GM18870 (cell line): ENCODE measurements around the gene PRKCZ.

ENCODE experiments used
- ATAC-seq: cut with Tn5 transposase; IDR thresholded peaks from one replicate; pipeline ENCODE4 v1.9.1; 2021; ENCODE audit warnings: moderate library complexity; ENCODE audit not compliant: unreplicated experiment

PRKCZ gene

GRCh38 chr1:2049718-2050431 lies at the start of gene PRKCZ:
Gene PRKCZ, plus strand, starts transcription at chr1:2050411. Its CDS starts 220 bp downstream, at chr1:2050631.
- ATAC-seq, result no peak

- ATAC-seq, result no peak
These were observed 49.8 kb upstream of the PRKCZ start for GRCh38 chr1:2000432-2000831.

DNA sequence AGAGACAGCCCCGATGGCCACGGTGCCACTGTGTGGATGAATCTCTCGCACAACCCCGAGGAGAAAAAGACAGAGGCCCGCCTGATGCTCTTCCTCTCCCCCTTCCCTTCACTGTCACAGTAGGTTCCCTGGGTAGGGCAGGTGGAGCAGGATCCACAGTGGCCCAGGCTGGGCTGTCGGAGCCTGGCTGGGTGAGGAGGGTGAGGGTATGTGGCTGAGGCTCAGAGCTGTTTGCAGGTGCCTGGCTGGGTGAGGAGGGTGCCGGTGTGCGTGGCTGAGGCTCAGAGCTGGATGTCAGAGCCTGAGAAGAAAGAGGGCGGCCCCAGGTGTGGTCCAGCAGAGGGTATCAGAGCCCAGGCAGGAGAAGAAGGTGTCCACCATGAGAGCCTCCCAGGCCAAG lies 49.4 kb upstream of the PRKCZ start:
- ATAC-seq, result no peak

GRCh38 chr1:2001773-2002411 lies 48.3 kb upstream of the PRKCZ start:
- ATAC-seq, result no peak

DNA sequence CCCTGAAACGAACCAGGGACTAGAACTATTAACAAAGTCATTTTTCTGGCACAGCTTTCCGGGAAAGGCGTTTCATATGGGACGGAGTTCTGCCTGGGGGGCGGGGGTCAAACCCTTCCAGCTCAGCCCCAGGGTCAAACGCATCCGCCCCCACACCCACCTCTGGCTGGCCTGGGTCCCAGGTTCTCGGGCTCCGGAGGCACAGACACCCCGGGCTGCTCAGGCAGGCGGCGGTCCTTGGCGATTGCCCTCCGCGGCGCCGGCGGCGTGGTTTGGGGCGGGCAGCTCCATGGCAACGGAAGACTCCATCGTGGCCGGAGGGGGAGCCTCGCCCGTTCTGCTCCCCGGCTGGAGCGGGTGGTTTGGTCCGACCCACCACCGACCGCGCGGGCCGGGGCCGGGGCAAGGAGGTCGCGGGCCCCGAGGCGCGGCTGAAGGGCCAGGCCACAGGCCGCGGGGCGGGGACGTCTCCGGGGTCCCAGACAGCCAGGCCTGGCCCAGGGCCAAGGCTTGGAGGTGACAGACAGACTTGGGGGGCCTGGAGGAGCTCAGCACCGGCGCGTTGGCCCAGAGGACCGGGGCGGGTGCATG lies 46.6 kb upstream of the PRKCZ start, which contains the start of gene CFAP74:
TSS of gene CFAP74 (minus strand) at position 246 of the 591 bp plus-strand sequence. CDS start 12,830 bp downstream, outside the sequence.
- no peak for ATAC-seq

- ATAC-seq, result no peak
These were observed 45.4 kb upstream of the PRKCZ start for GRCh38 chr1:2004856-2005255.

DNA sequence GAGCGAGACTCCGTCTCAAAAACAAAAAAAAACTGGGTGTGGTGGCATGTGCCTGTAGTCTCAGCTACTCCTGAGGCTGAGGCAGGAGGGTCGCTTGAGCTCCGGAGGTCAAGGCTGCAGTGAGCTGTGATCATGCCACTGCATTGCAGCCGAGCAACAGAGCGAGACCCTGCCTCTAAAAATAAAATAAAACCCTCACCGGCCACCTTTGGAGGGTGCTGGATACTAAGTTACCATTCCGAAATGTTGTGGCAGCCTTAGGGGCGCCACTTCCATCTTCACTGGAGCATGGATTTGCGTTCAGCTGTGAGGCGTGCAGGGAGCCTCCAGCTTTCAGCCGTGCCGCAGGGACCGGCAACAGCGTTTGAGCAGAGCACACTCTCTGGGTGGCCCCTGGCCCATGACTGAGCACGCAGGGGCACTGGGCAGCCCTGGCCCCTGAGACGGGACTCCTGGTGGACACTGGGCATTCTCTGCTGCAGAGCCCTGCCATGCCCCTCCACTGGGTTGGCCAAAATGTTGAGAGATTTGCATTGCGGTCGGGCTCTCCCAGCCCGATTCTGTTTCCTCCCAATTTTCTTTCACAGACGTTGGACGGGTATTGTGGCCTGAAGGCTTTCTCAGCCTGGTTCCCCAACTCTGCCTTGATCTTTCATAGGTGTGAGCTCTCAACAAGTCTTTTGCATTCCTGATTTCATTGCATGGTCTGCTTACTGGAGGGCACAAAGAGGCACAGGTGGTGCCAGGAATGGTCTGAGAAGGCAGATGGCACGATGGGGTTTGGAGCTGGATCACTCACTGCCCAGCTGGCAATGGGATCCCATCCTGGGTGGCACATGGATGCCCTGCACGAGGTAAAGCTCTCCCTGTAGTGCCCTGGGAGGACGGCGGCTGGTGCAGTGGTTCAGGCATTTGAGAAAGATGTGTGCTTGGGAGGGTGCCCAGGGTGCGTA lies 40.8 kb upstream of the PRKCZ start:
- no peak for ATAC-seq

GRCh38 chr1:2014181-2014580 lies 36.0 kb upstream of the PRKCZ start:
- no peak for ATAC-seq

DNA sequence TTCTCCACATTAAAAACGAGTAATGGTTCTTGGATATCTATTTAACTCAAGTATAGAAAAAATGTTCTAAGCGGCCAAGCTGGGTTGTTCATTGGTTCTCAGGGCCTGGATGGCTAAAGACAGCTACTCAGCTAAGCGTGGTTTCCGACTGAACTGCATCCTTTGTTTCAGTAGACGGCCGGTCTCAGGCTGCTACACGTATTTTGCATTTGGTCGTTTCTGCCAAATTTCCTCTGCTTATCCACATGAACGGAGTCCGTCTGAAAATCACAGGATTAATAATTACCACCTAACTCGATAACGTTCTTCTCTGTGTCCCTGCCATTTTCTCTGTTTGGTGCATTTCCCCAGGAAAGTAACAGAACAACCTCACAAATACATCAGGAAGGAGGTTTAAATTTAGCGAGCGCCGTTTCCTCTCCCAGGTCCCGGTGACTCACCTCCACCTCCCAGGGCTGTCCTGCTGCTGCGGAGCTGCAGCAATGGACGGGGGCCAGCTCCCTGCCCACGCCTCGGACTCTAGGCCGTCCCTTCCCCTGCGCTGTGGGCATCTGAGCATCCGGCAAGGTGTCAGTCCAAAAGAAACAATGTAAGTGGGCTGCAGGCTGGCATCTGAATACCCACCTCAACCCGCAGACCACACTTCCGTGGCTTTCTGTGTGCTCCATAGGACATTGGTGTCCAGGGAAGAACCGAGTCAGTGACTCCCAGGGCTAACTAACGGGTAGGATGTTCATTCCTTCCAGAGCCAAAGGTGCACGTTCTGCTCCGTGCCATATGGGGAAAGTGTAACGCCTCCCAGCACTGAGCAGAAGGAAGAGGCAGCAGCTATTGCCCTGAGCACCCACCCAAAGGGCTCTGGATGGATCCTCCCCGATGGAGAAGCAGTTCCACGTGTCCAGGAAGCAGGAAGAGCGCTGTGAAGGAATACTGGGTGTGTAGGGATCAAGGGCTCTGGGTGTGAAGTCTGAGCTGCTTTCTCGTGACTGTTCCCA lies 35.2 kb upstream of the PRKCZ start:
- ATAC-seq, result no peak

GRCh38 chr1:2016123-2016522 lies 34.1 kb upstream of the PRKCZ start:
- ATAC-seq, result no peak

DNA sequence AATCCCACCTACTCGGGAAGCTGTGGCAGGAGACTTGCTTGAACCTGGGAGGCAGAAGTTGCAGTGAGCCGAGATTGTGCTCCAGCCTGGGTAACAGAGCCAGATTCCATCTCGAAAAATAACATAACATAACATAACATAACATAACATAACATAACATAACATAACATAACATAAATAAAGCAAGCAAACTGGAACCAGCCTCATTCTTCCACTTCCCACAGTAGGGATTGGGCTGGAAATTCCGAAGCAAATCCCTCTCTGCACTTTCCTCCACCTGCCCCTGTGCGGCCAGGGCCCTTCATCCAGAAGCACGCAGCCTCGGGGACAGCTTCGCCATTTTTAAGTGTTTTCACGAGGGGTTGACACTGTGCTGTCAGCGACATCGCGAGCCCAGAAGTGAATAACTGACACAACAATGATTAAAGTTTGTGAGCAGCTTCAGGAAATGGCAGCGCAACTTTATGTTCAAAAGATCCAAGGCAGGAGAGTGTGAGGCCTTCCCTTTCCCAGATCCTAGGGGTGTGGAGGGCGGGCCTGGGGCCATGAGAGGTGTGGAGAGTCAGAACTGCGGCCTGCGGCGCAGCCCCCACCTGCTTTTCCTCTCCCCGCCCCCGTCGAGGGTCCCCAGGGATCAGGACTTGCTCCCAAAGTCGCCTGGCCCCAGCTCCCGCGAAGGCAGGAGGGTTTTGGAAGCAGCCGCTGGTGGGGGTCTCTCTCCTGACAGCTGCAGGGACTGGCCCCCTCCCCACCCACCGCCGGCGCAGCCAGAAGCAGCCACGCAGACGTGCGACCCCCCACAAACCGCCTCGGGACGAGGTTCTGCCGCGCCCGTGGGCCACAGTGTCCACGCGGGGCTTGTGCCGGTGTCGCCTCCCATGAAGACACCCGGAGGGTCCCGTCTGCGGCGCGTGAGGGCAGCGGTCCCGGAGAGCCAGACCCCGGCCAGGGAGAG lies 31.7 kb upstream of the PRKCZ start:
- ATAC-seq, result no peak

GRCh38 chr1:2019172-2019543 lies 31.1 kb upstream of the PRKCZ start, which contains the start of gene GABRD:
Gene GABRD, plus strand, starts transcription at chr1:2019345. Its CDS starts 79 bp downstream, at chr1:2019424.
- ATAC-seq, result no peak

GRCh38 chr1:2019571-2020309 lies 30.5 kb upstream of the PRKCZ start:
- ATAC-seq, result no peak

GRCh38 chr1:2020310-2020655 lies 29.9 kb upstream of the PRKCZ start:
- ATAC-seq, result no peak

DNA sequence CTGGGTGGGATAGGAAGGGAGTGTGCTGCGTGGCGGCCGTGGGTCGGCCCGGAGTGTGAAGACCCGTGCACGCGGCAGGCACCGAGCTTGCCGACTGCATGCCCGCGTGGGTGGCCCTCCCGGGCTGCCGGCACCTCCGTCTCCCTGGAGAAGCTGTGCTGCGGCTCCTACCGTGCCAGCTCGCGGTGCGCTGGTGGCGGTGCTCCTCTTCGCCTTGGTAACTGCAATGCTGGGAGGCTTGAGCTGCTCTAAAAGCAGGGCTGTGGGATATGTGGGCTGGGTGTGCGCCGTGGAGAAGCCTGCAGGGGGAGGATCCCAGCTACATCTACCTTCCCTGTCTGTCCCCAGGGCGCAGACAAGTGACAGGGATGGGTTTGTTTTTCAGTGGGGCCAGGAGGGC lies 28.7 kb upstream of the PRKCZ start:
- no peak for ATAC-seq

DNA sequence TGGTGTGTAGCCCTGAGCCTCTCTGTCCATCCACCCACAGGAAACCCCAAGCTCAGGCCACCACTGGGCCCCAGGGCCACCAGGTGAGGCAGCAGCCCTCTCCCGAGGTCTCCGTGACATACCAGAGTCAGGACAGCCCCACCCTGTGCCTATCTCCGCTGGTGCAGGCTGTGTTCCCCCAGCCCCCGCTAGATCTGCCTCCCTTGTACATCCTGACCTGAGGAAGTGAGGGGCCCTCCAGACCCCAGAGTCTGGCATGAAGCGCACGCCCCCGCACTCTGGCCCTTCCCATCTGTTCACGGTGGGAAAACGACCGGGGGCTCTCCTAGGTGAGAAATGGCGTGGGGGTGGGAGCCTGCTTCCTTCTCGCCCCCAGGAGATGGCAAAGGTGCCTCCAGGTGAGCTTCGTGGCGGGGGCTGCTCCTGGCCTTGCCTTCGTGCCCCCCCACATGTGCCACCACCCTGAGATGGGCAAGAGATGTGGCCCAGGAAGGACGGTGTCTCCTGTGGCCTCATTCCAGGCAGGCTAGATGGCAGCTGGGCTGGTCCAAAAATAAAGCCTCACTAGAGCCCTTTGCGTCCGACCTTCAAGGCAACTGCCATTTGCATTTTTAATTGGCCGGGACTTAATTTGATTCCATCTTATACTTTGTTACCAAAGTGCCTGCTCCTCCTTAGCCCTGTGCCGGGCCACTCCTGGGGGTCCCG lies 28.0 kb upstream of the PRKCZ start:
- no peak for ATAC-seq

DNA sequence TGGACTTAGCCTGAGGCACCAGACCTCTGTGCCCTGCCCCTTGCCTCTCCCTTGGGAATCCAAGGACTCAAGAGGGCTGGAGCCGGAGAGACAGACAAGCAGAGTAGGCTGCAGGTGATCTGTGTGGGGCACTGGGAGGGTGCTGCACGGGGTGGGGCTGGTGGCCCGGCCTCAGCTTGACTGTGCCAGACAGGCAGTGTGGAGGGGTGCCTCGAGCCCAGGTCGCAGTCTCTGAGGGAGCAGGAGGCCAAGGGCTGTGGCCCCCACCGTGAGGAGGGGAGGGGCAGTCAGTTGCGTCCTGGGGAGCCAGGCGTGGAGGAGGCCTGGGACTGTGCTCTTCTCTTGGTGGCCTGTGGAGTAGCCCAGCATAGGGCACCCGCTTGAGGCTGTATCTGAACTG lies 27.0 kb upstream of the PRKCZ start:
- ATAC-seq, result no peak
